GM12891 (cell line): ENCODE results near the gene ZC3H7A.

Experiments used
- PAX5 ChIP-seq: IDR thresholded peaks from 2 replicates; pipeline ENCODE4 v1.6.1; 2011; ENCODE audit warnings: low read length, moderate library complexity, mild to moderate bottlenecking; ENCODE audit not compliant: insufficient read depth, severe bottlenecking
- POLR2A ChIP-seq: IDR thresholded peaks from 2 replicates; pipeline ENCODE4 v1.6.1; 2011; ENCODE audit warnings: low read depth, low read length, control low read depth
- POLR2AphosphoS5 ChIP-seq: IDR thresholded peaks from 2 replicates; pipeline ENCODE4 v1.6.1; 2011; ENCODE audit warnings: low read depth, low read length, control low read depth
- POU2F2 ChIP-seq: IDR thresholded peaks from 2 replicates; pipeline ENCODE4 v1.6.1; 2011; ENCODE audit warnings: low read depth, mild to moderate bottlenecking, control low read depth, low read length, moderate library complexity
- SPI1 ChIP-seq: IDR thresholded peaks from 2 replicates; pipeline ENCODE4 v1.6.1; 2011; ENCODE audit warnings: low read depth, low read length, control low read depth
- TAF1 ChIP-seq: IDR thresholded peaks from 2 replicates; pipeline ENCODE4 v1.6.1; 2011; ENCODE audit warnings: low read depth, low read length, control low read depth

- TF ChIP-seq SPI1, result no peak
- no peak for TF ChIP-seq POLR2A
- no peak for TF ChIP-seq POLR2AphosphoS5
- no peak for TF ChIP-seq TAF1
- TF ChIP-seq POU2F2, result no peak
- TF ChIP-seq PAX5, result no peak
Measured at GRCh38 chr16:11806721-11807120, 9.7 kb upstream of the ZC3H7A start.
